IPS DF 6.9 (cell line): ENCODE data around the gene EXOC7.

Experiments used
- DNase-seq: peaks from one replicate; pipeline ENCODE4 v3.0.0-alpha.2; 2013; ENCODE audit warnings: low read depth, low spot score
- H3K27ac ChIP-seq: one replicate; pipeline ENCODE4 v1.5.1; 2013; ENCODE audit warnings: low read length, control low read depth
- H3K27me3 ChIP-seq: 2 replicates; pipeline ENCODE4 v1.6.1; 2013; ENCODE audit warnings: mild to moderate bottlenecking, low read length; ENCODE audit not compliant: control insufficient read depth, insufficient read depth
- H3K36me3 ChIP-seq: 2 replicates; pipeline ENCODE4 v1.6.1; 2013; ENCODE audit warnings: low read length; ENCODE audit not compliant: control insufficient read depth, insufficient read depth
- H3K4me1 ChIP-seq: 2 replicates; pipeline ENCODE4 v1.6.1; 2013; ENCODE audit warnings: low read length; ENCODE audit not compliant: control insufficient read depth, insufficient read depth
- H3K4me3 ChIP-seq: 2 replicates; pipeline ENCODE4 v1.5.1; 2013; ENCODE audit warnings: mild to moderate bottlenecking, low read length
- H3K9me3 ChIP-seq: 2 replicates; pipeline ENCODE4 v1.6.1; 2013; ENCODE audit warnings: low read length, inconsistent platforms; ENCODE audit not compliant: control insufficient read depth, insufficient read depth
- WGBS: extraction: QIAGEN DNeasy Blood & Tissue Kit; methylation state at CpG from one replicate; pipeline ENCODE4 v1.1.7; 2013; ENCODE audit warnings: mixed read lengths, missing lambda C conversion rate; ENCODE audit not compliant: insufficient read length, insufficient coverage; 5-methylcytosine and 5-hydroxymethylcytosine counted together

EXOC7 gene

GRCh38 chr17:76092526-76093413, 10.8 kb downstream of the EXOC7 start:
- no peak for DNase-seq
- no peak overlapping the region for H3K27ac ChIP-seq
- H3K27me3 ChIP-seq = no peaks in the 10 kb centered on the region
- no peak overlapping the region for H3K4me3 ChIP-seq
- WGBS = no CpG with 5 or more reads among the region's 20 CpGs
- peaks cover 25% of the 10 kb centered on the region for H3K36me3 ChIP-seq
- no peaks in the 10 kb centered on the region for H3K9me3 ChIP-seq
- H3K4me1 ChIP-seq = no peaks in the 10 kb centered on the region

GRCh38 chr17:76091526-76092286, 11.9 kb downstream of the EXOC7 start:
- no peak overlapping the region for H3K4me3 ChIP-seq
- H3K4me1 ChIP-seq = no peaks in the 10 kb centered on the region
- WGBS = no CpG with 5 or more reads among the region's 23 CpGs
- DNase-seq = no peak
- H3K36me3 ChIP-seq = peaks cover 24% of the 10 kb centered on the region
- H3K27ac ChIP-seq = no peak overlapping the region
- no peaks in the 10 kb centered on the region for H3K27me3 ChIP-seq
- no peaks in the 10 kb centered on the region for H3K9me3 ChIP-seq

GRCh38 chr17:76090517-76091129, 13.0 kb downstream of the EXOC7 start:
- Histone ChIP-seq H3K9me3 (no peaks in the 10 kb centered on the region), H3K4me3 (no peak overlapping the region), H3K27ac (no peak overlapping the region), H3K36me3 (peaks cover 25% of the 10 kb centered on the region), H3K27me3 (no peaks in the 10 kb centered on the region), H3K4me1 (no peaks in the 10 kb centered on the region)
- no peak for DNase-seq
- WGBS = no CpG with 5 or more reads among the region's 17 CpGs

GRCh38 chr17:76089680-76090516, 13.7 kb downstream of the EXOC7 start:
- H3K4me1 ChIP-seq = no peaks in the 10 kb centered on the region
- no peak for DNase-seq
- H3K4me3 ChIP-seq = no peak overlapping the region
- peaks cover 32% of the 10 kb centered on the region for H3K36me3 ChIP-seq
- H3K27me3 ChIP-seq = no peaks in the 10 kb centered on the region
- no CpG with 5 or more reads among the region's 32 CpGs for WGBS
- no peak overlapping the region for H3K27ac ChIP-seq
- no peaks in the 10 kb centered on the region for H3K9me3 ChIP-seq

- peaks cover 32% of the 10 kb centered on the region for H3K36me3 ChIP-seq
- H3K4me3 ChIP-seq = no peak overlapping the region
- DNase-seq = no peak
- WGBS = no CpG with 5 or more reads among the region's 25 CpGs
- H3K27me3 ChIP-seq = no peaks in the 10 kb centered on the region
- no peak overlapping the region for H3K27ac ChIP-seq
- H3K9me3 ChIP-seq = no peaks in the 10 kb centered on the region
- H3K4me1 ChIP-seq = no peaks in the 10 kb centered on the region
Observed at GRCh38 chr17:76088868-76089576, 14.6 kb downstream of the EXOC7 start.

GRCh38 chr17:76088041-76088867, 15.3 kb downstream of the EXOC7 start:
- no CpG with 5 or more reads among the region's 25 CpGs for WGBS
- no peaks in the 10 kb centered on the region for H3K4me1 ChIP-seq
- no peak for DNase-seq
- peaks cover 24% of the 10 kb centered on the region for H3K36me3 ChIP-seq
- no peaks in the 10 kb centered on the region for H3K27me3 ChIP-seq
- no peaks in the 10 kb centered on the region for H3K9me3 ChIP-seq
- H3K4me3 ChIP-seq = no peak overlapping the region
- no peak overlapping the region for H3K27ac ChIP-seq

- WGBS = no CpG with 5 or more reads among the region's 11 CpGs
- no peak overlapping the region for H3K4me3 ChIP-seq
- no peaks in the 10 kb centered on the region for H3K9me3 ChIP-seq
- no peaks in the 10 kb centered on the region for H3K27me3 ChIP-seq
- H3K36me3 ChIP-seq = peaks cover 24% of the 10 kb centered on the region
- no peaks in the 10 kb centered on the region for H3K4me1 ChIP-seq
- DNase-seq = no peak
- no peak overlapping the region for H3K27ac ChIP-seq
Observed at GRCh38 chr17:76087531-76087930, 16.1 kb downstream of the EXOC7 start.

GRCh38 chr17:76086384-76086783, 17.2 kb downstream of the EXOC7 start:
- Histone ChIP-seq H3K27me3 (no peaks in the 10 kb centered on the region), H3K27ac (no peak overlapping the region), H3K4me1 (no peaks in the 10 kb centered on the region), H3K36me3 (peaks cover 24% of the 10 kb centered on the region), H3K4me3 (no peak overlapping the region), H3K9me3 (no peaks in the 10 kb centered on the region)
- WGBS = no CpG with 5 or more reads among the region's 9 CpGs
- no peak for DNase-seq

GRCh38 chr17:76085731-76086366, 17.7 kb downstream of the EXOC7 start:
- peaks cover 24% of the 10 kb centered on the region for H3K36me3 ChIP-seq
- WGBS = no CpG with 5 or more reads among the region's 13 CpGs
- no peak for DNase-seq

More at GRCh38 chr17:76085731-76086366, 17.7 kb downstream of the EXOC7 start:
- H3K27ac ChIP-seq = no peak overlapping the region
- no peak overlapping the region for H3K4me3 ChIP-seq
- H3K27me3 ChIP-seq = no peaks in the 10 kb centered on the region
- no peaks in the 10 kb centered on the region for H3K4me1 ChIP-seq
- H3K9me3 ChIP-seq = no peaks in the 10 kb centered on the region
